ENCODE measurements around the gene H1-8.

- TF ChIP-seq ZNF274 (IDR thresholded peaks at IDR 0.05; ENCODE audit: low read depth, low read length) (no peak), YY1 (IDR thresholded peaks at IDR 0.05; ENCODE audit: insufficient read depth, insufficient read length) (no peak), SUZ12 (IDR thresholded peaks at IDR 0.05; ENCODE audit: extremely low read depth, insufficient read depth, insufficient read length) (no peak)
Observed at GRCh38 chr3:129561619-129562248, 18.8 kb downstream of the H1-8 start.

Data from NT2/D1 (cell line).